Right hindlimb (tissue), 1 donor: ENCODE results near the gene WDR20.
"Not testable (repeated sequence)": the region's sequence is repeated elsewhere in the genome, so short reads cannot be mapped to it uniquely, and the experiment has no call there.

ENCODE experiments used
- DNase-seq: peaks from one replicate; pipeline ENCODE4 v3.0.0-alpha.2; 2018

Gene WDR20

DNA sequence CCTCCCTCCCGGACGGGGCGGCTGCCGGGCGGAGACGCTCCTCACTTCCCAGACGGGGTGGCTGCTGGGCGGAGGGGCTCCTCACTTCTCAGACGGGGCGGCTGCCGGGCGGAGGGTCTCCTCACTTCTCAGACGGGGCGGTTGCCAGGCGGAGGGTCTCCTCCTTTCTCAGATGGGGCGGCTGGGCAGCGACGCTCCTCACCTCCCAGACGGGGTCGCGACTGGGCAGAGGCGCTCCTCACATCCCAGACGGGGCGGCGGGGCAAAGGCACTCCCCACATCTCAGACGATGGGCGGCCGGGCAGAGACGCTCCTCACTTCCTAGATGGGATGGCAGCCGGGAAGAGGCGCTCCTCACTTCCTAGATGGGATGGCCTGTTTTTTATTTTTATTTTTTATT lies 33.0 kb downstream of the WDR20 start:
- not testable (repeated sequence) for DNase-seq

DNA sequence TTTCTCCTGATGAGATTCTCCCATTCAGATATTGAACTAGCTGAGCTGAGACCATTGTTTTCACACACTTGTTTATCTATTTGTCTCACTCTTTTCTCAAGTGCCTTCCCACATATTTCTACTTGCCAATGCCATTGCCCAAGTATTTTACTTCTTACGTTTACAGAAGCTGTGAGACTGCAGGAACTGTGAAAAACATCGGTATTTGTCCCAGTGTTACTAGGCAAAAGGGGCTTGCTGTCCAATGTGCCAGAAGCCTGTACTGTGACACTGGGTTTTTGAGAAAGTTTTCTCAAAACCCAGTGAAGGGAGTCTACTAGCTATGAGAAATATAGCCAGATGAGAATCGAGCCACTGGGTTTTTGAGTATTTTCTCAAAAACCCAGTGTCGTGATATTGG lies 37.5 kb downstream of the WDR20 start:
- no peak for DNase-seq

DNA sequence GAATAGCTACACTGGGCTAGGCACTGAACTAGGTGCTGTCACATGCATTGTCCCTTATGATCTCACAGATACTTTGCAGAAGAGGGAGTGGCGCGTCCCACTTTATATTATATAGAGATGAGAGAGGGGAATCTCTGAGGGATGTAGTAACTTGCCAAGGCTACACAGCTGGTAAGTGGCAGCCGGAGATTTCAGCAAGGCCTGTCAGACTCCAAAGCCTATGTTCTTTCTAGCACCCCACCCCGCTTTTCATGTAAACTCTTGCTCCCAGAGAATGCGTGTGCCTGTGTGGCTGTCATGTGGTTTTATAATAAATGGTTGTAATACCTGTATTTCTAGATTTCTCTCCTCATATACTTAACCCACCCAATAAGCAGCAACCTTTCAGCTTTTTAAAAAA lies 39.1 kb downstream of the WDR20 start:
- DNase-seq: no peak

DNA sequence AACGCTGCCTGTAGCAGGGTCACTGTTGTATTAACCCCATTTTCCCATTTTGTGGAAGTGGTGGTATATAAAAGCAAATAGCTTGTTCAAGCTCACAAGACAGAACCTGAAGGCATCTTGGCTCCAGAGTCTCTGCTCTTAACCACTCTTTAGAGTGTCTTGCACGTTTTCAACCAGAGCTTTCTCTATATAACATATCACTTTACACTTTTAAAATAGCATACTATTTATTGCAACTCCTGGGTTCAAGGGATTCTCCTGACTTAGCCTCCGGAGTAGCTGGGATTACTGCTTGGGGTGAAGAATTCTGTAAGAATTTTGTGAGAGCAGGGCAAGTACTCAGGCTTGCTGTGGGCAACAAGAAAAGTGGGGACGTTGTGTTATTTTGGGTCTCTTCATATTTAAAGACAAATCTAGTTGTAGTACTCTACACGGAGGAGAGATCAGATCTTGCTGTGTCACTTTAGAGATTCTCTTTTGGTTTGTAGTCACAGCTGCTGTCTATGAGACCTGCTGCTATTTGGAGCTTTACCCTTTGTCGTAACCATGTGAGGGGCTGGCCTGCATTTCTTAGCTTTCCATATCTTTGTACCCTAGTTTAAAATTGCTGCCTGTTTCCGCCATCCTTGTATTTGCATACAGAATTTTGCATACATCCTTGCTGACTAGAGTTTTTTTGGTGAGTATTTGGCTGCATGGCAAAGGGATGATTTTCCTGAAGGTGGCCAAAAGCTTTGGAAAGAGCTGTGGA lies 40.7 kb downstream of the WDR20 start:
- DNase-seq: no peak

DNA sequence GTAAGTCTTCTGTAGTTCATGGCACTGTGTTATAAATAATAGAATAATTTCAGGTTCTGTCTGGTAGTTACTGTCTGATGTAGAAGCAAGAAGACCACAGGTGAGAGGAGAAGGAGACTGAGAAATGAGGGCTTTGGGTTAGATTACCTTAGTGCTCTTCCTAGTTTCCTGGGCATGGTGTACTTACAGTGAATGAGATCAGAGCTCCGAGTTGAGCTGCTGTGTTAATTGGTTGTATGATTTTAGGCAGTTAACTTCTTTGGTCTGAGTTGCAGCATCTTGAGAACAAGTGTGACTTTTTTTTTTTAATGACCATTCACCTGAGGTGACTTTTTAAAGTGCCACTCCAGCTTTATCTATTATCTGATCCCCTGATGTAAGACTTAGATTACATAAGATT lies 41.5 kb downstream of the WDR20 start:
- DNase-seq: no peak

DNA sequence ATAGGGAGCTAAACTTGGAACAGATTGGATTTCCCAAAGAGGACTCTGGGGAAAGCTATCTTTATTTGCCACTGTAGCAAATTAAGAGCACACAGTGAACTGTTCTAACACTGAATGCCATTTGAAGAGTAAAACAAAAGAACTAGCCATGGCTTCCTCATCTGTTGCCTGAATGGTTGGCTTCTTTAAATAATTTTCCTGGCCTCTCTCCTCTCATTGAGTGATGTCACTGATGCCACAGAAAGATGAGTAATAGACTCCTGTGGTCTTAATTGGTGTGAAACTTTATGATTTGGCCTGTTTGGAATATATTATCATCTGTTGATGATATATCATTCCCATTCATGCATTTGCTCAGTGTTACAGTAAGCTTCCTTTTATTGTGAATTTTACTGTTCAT lies 42.5 kb downstream of the WDR20 start:
- DNase-seq: no peak

DNA sequence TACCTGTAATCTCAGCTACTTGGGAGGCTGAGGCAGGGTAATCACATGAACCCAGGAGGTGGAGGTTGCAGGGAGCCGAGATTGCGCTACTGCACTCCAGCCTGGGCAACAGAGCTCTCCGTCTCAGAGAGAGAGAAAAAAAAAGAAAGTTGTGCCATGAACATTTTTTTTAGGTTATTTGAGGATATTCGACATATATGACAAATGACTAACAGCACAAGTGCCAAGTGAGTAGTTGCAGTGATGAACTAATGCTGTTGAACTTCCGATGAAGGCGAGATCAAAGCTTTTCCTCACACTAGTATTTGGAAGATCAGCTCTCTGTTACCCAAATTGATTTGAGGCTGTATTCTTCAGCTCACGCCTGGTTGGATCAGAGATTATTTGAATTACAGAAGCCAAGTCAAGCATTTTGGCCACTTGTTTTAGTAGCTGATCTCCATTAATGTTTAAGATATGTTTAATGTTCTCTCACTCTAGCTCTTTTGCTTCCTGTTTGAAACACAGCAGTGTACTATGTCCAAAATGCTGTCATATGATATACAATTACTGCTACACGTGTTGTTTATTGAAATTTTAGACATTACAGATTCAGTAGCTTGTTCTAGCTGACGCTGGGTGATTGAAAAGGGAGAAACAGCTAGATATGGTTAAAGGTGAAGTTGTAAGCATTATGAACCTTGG lies 43.4 kb downstream of the WDR20 start:
- DNase-seq: no peak

DNA sequence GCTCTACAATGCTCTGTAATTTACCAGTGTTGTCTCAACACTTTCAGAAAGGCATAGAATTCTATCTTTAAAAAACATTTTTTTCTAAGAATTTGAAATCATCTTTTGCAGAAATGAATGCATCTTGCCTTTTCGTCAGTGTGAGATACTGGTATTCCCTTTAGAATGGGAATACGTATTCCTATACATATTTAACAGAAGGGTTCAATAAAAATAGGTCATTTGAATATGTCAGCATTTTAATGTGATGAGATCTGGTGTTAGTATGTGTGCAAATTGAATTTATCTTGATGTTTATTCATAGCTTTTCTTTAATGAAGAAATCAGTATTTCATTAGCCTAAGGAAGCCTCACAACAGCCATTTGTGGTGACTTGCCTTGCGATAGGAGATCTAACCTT lies 44.2 kb downstream of the WDR20 start:
- no peak for DNase-seq

DNA sequence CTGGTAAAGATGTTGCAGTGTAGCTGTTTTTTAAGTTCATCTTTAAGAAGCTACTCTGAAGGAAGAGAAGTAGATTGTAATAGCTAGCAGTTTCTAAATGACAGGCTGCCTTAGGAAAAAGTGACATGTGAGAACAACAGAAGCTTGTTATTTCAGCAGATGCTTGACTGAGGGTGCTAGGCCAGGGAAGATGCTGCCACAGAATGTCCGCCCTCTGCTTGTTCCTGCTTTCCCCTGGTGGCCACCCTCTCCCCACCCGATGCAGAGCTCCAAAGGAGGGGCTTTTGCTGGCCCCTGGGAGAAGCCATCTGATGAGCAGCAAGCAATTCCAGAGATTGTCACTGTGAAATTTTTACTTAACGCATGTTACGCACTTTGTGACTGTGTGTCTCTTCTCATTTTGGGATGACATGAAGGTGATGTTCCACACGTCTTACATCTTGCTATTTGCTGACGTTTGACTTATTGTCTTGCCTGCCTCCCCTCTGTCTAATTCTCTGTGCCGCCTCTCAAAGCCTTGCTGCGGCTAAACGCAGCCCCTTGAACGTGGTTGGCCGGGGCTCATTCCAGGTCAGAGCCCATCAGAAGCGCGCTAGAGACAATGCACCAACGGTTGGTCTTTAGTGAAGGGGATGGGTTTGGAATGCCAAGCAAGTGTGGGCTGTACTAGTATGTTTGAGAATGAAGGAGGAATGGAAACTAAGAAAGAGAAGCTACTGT lies 44.8 kb downstream of the WDR20 start:
- DNase-seq: no peak

DNA sequence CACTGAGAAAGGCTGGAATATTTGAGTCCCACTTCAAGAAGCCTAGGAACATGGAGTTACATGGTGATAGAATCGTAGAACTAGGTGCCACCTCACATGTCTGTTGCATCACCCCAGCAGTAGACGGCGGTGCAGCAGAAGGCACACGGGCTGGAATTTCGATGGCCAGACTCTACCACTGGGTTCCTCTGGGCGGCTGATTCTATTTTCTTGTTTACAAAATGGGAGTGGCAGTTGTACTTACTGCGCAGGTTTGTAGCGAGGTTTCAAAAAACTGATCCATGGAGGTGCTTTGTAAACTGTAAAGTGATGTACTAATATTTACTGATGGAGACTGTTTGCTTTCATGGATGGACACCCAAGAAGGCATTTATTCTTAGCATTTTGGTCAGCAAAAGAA lies 45.7 kb downstream of the WDR20 start:
- no peak for DNase-seq

DNA sequence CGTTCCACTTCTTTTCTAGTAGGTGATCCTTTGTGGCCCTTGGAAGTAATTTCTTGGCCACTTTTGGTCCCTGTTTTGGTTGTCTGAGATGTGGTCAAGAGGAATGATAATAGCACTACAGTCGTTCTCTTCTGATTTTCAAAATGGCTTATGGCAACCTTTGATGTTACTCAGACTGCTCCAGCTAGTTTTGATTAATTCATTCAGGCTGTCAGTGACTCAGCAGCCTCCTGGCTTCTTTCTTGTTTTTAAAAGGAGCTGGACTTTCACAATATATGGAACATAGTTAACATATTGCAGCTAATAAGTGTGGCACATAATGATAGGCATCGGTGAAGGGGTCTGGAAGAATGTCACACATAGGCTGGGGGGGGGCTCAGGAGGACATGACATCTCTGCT lies 47.3 kb downstream of the WDR20 start:
- no peak for DNase-seq

DNA sequence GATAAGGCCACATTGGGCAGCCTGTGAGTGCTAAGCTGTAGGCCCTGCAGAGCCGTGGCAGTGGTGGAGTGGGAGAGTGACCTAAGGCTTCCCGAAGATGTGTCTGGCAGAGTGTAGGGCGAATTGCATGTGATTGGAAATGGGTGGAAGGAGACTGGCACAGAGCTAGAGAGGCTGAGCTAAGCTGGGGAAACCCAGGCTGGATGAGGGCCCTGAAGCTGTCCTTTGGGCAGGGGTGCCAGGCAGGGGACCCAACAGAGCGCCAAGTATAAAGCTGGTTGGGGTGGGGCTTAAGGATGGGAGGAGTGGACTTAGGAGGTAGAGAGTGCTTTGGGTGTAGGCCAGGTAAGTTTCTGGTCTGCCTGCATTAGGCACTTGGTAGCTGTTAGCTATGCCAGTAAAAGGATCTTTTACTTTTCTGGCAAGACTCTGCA lies 47.9 kb downstream of the WDR20 start:
- DNase-seq: no peak

DNA sequence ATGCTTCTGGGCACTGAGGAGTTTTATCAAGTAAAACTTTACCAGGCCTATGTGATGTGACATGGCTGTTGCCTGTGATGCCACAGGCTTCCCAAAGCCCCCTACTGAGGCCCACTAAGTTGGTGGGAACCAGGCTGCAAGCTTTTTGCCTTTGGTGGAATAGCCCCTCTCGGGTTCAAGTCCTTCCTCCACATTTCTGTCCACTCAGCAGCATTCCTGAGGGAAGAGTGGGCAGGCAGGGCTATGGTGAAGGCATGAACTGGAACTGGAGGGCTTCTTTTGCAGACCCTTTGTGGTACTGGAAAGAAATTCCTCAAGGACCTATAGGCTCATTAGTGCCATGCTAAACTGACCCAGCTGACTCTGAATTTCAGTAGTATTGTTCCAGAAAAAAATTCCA lies 48.5 kb downstream of the WDR20 start:
- no peak for DNase-seq

DNA sequence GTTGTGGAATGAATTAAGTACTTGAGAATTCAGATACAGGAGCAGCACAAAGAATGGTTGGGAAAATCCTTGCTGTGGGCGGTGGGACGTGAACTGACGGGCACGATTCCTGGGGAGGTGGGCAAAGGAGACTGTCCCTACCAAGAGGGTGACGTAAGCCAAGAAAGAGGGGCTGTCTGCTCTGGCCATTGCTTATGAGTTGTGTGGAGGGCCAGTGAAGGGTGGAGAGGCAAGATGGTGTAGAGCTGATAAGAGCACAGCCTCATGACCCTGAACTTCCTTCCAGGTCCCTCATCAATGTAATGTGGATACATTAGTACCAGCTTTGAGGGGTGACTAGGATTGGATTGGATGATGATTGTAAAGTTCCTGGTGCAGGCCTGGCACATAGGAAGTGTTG lies 50.2 kb downstream of the WDR20 start:
- DNase-seq: no peak

DNA sequence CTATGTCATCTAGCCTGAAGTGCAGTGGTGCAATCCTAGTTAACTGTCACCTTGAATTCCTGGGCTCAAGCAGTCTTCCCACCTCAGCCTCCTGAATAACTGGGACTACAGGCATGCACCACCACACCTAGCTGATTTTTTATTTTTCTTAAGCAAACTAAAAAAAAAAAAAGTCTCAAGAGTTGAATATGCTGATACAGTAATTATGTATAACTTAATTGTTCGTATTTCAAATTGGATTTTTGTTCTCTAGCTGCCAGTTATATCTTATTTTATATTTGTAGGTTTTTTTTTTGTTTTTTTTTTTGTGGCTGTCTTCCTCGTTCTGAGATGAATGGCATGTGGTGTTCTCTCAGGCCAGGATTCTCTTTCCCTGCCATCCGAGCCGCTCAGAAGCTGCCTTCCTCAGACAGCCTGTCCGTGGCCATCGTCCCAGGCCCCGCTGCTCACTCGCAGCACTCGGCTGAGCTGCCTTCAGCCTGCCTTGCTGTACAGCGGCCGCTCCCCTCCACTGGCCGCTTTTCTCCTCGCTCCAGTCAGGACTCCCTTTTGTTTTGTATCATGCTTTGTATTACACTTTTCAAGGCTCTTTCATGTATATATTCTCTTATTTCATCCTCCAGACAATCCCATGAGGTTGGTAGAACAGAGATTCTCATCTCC lies 53.3 kb downstream of the WDR20 start:
- no peak for DNase-seq

DNA sequence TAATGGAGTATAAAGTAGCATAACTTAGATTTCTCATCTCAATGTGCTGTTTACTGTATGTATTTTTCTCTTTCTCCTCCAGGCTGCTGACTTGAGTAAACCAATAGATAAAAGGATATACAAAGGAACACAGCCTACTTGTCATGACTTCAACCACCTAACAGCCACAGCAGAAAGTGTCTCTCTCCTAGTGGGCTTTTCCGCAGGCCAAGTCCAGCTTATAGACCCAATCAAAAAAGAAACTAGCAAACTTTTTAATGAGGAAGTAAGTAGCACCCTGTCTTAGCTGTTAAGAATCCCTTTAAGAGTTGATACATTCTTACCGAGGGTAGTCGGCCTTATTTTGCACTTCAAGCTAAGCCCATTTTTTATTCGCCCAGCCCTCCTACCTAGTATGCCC lies 55.2 kb downstream of the WDR20 start:
- DNase-seq: no peak

DNA sequence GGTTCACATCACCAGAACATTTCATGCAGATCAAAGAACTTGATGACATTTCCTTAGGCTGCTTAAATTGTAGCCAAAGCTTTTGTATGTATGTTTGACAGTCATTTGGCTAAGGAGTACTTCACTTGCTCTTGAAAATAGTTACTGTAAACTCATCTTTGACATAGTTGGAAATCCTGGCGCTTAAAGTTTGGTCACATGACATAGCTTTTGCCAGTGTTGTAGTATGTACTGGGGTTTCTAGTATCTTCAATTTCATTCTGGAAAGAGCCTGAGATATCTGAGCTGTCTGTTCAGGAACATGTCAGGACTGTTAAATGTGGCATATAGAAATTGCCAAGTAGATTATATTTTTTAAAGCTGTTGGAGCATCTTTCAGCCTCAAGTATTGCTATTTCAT lies 55.7 kb downstream of the WDR20 start:
- no peak for DNase-seq

DNA sequence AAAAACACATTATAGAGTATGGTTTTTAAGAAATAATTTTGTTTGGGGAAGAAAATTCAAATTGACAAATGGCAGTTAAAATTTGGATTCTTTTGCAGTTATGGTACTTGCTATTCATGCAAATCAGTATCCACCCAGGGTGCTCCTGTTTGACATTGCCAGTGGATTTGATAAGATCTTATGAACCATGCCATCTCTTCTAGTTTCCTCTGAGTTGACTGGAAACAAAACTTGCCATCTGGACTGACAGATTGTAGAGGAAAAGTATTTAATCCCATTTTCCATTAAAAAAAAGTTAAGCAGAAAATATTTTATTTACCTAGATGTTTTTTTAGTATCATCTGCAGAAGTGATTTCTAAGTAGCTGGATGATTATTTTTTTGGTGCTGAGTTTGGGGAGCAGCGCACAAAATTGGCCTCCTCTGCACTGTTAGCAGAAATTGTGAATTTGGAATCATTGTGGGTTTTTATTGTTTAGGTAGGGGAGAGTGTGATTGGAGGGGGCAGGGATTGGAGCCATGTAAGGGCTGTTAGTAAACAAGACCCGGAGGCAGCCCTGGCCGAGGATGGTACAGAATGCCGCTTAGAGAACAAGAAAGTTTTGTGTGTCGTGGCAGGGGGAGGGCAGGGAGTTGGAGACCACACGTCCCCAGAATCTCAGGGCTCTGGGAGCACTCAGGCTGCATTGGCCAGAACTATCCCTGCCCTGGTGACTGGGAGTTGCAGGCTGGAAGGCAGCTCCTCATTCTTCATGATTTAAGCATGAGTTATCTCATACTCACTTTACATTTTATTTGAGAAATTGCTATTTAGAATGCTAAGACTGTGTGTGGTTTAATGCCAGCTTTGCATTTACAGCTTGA lies 56.6 kb downstream of the WDR20 start:
- DNase-seq: no peak

DNA sequence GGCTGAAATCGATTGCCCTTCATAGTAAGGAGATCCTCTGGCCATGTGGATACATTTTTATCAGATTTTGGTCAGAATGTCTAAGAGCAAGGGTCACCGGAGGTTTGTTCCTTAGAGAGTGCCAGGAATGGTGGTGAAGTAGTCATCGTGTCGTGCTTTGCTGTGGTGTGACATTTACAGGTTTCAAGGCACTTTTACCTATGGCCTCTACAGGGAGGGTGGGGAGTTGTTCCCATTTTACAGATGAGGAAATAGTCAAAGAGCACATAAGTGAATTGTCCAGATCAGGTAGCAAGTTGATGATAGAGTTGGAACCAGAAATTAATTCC lies 57.2 kb downstream of the WDR20 start:
- DNase-seq: no peak

DNA sequence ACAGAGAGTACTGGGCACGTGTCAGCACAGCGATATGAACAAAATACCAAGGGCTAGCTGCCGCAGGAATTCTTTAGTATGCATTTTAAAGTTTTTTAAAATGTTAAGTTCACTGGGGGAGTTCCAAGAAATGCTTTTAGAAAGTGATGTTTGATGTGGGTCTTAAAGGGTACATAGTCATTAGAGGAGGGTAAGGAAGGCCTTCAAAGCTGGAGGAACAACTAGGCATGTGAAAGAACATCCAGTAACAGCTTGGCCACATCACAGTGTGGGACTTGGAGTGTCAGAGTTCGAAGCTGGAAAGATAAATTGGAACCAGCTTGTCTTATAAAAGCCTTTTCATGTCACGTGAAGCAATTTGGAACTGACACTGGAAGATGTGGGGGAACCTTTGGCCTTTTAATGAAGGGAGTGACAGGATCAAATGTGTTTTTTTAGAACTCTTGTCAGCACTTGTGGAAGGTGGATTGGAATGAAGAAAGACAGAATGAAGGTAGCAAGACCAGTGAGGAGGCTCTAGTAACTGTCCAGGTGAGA lies 57.7 kb downstream of the WDR20 start:
- no peak for DNase-seq

DNA sequence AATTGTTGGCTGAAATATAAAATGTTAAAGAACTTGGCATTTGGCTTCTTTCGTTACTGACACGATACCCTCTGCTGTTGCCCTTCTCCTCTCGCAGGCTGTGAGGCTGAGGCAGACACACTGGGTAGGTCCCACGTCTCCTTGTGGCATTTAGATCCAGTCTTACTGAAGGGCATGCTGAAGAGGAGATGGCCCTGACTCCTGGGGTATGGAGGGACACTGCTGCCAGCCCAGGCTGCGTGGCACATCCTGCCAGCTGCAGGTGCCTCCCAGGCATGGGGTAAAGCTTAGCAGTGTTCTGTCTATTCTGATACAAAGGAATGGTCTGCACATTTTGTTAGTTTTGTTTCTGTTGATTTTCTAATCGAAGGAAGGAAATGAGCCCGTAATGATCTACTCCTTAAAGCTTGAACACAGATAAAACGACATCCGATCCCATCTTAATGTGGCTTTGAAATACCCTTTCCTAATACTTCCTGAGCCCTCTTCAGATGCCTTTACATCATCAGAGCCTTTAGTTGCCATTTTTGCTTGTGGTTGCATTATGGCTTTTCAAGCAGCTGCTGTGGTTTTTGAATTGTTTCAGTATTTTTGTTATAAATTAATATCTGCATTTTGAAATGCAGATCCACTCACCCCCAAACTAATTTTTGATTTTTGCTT lies 61.1 kb downstream of the WDR20 start:
- no peak for DNase-seq

DNA sequence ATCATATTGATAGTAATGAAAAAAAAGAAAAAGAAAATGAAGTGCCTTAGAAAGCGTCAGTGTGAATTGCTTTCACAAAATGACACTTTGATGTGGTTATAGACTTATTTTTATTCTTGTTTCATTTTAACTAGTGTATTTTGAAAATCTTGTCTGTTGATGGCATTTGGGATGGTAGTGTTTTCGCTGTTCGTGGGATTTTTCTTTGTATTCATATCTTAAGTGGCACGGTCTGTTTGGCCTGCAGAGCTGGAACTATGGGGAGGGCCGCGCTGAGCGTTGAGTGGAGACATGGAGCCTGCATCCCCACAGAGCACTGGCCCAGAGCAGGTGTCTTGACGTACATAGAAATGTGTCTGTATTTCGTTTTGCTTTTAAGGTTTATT lies 61.6 kb downstream of the WDR20 start:
- DNase-seq: no peak
